IMR-90 (cell line): ENCODE data around the gene TRAT1. TPM values are rescaled to one million over a fixed set of nuclear protein-coding genes. Genes with fewer than 3 reads are reported as not detected.

ENCODE experiments used
- ATAC-seq: fragments of 200-7000 bp; cut with Tn5 transposase; 2 replicates; pipeline ENCODE4 v1.9.1; 2020; ENCODE audit warnings: low read depth, mild to moderate bottlenecking, moderate library complexity
- BruUV-seq: library from RNA; stranded (reverse); fragments of 400-500 nt; replicated peaks from 2 replicates; lab custom pipeline; 2021; lab: Mats Ljungman, UMichigan
- CTCF ChIA-PET: fragments of 300-600 bp; formaldehyde crosslinking; extraction: SDS; loops from one replicate; lab custom pipeline; 2021; ENCODE audit warnings: antibody characterized with exemption; lab: Yijun Ruan, JAX
- POLR2A ChIA-PET: fragments of 300-600 bp; sonication (Branson Sonifier 250); formaldehyde crosslinking; loops from one replicate; lab custom pipeline; 2022; ENCODE audit warnings: antibody characterized with exemption; ENCODE audit not compliant: unreplicated experiment; lab: Charles Lee
- DNase-seq: peaks from one replicate; pipeline ENCODE4 v3.0.0; 2013
- H2AFZ ChIP-seq: replicated peaks from 2 replicates; pipeline ENCODE3; 2013; ENCODE audit warnings: low read length, mild to moderate bottlenecking; ENCODE audit not compliant: poor library complexity
- H2AK5ac ChIP-seq: 2 replicates; pipeline ENCODE4 v1.6.1; 2013; ENCODE audit warnings: low read depth, low read length, inconsistent platforms
- H2AK9ac ChIP-seq: replicated peaks from 2 replicates; pipeline ENCODE3; 2013; ENCODE audit warnings: mild to moderate bottlenecking, low read depth, low read length, moderate library complexity; ENCODE audit not compliant: poor library complexity
- H2BK120ac ChIP-seq: 2 replicates; pipeline ENCODE4 v1.6.1; 2013; ENCODE audit warnings: low read depth, low read length, inconsistent platforms
- H2BK15ac ChIP-seq: 3 replicates; pipeline ENCODE4 v1.6.1; 2013; ENCODE audit warnings: low read depth, low read length, inconsistent platforms
- H2BK20ac ChIP-seq: 2 replicates; pipeline ENCODE4 v1.6.1; 2013; ENCODE audit warnings: low read depth, mild to moderate bottlenecking, inconsistent platforms, low read length, moderate library complexity
- H2BK5ac ChIP-seq: 2 replicates; pipeline ENCODE4 v1.6.1; 2013; ENCODE audit warnings: mild to moderate bottlenecking, low read depth, low read length, inconsistent platforms; ENCODE audit not compliant: poor library complexity, severe bottlenecking
- H3K14ac ChIP-seq: replicated peaks from 2 replicates; pipeline ENCODE4 v1.6.1; 2013; ENCODE audit warnings: low read depth, low read length, inconsistent platforms
- H3K18ac ChIP-seq: 2 replicates; pipeline ENCODE4 v1.6.1; 2013; ENCODE audit warnings: low read depth, low read length, control low read depth
- H3K23ac ChIP-seq: 2 replicates; pipeline ENCODE4 v1.6.1; 2013; ENCODE audit warnings: low read depth, low read length, inconsistent platforms
- H3K27ac ChIP-seq: 2 replicates; pipeline ENCODE4 v1.5.1; 2013; ENCODE audit warnings: mild to moderate bottlenecking, control low read depth, low read length; ENCODE audit not compliant: insufficient read depth
- H3K27me3 ChIP-seq: 2 replicates; pipeline ENCODE4 v1.6.1; 2013; ENCODE audit warnings: low read length; ENCODE audit not compliant: control insufficient read depth, insufficient read depth
- H3K36me3 ChIP-seq: 2 replicates; pipeline ENCODE4 v1.6.1; 2013; ENCODE audit warnings: low read length, mixed read lengths; ENCODE audit not compliant: control insufficient read depth, insufficient read depth
- H3K4ac ChIP-seq: 2 replicates; pipeline ENCODE4 v1.6.1; 2013; ENCODE audit warnings: low read depth, low read length, inconsistent platforms
- H3K4me1 ChIP-seq: 2 replicates; pipeline ENCODE4 v1.6.1; 2013; ENCODE audit warnings: low read length, mixed read lengths; ENCODE audit not compliant: control insufficient read depth, insufficient read depth
- H3K4me2 ChIP-seq: 2 replicates; pipeline ENCODE4 v1.6.1; 2013; ENCODE audit warnings: low read depth, mild to moderate bottlenecking, control low read depth, low read length, moderate library complexity
- H3K4me3 ChIP-seq: 2 replicates; pipeline ENCODE4 v1.5.1; 2013; ENCODE audit warnings: low read depth, mild to moderate bottlenecking, control low read depth, low read length, moderate library complexity; ENCODE audit not compliant: insufficient read depth
- H3K56ac ChIP-seq: 2 replicates; pipeline ENCODE4 v1.6.1; 2013; ENCODE audit warnings: low read length, inconsistent platforms; ENCODE audit not compliant: insufficient read depth; ENCODE audit errors: extremely low read depth
- H3K79me1 ChIP-seq, 2 experiments: 2 replicates each; pipeline ENCODE4 v1.6.1; 2013; ENCODE audit warnings: low read length in 2 of 2, inconsistent platforms in 1 of 2, low read depth in 1 of 2
- H3K9ac ChIP-seq: 2 replicates; pipeline ENCODE4 v1.6.1; 2013; ENCODE audit warnings: low read depth, low read length, control low read depth
- H3K9me1 ChIP-seq: 2 replicates; pipeline ENCODE4 v1.6.1; 2013; ENCODE audit warnings: low read length, inconsistent platforms; ENCODE audit not compliant: insufficient read depth
- H3K9me3 ChIP-seq: 2 replicates; pipeline ENCODE4 v1.6.1; 2013; ENCODE audit warnings: low read length; ENCODE audit not compliant: control insufficient read depth, insufficient read depth
- H4K20me1 ChIP-seq: 2 replicates; pipeline ENCODE4 v1.6.1; 2013; ENCODE audit warnings: low read length, inconsistent platforms; ENCODE audit not compliant: insufficient read depth
- H4K5ac ChIP-seq: 2 replicates; pipeline ENCODE4 v1.6.1; 2013; ENCODE audit warnings: mild to moderate bottlenecking, low read depth, low read length, control low read depth
- H4K8ac ChIP-seq, 2 experiments: 2 replicates each; pipeline ENCODE4 v1.6.1; 2013; ENCODE audit warnings: low read depth in 2 of 2, low read length in 2 of 2, control low read depth in 1 of 2, inconsistent platforms in 1 of 2
- H4K91ac ChIP-seq: 2 replicates; pipeline ENCODE4 v1.6.1; 2013; ENCODE audit warnings: low read depth, low read length, inconsistent platforms; ENCODE audit not compliant: insufficient read depth
- BHLHE40 ChIP-seq: fragments of 150-350 bp; IDR thresholded peaks from 2 replicates; pipeline ENCODE4 v1.6.1; 2016; ENCODE audit warnings: mild to moderate bottlenecking, low read depth, low read length
- CEBPB ChIP-seq: IDR thresholded peaks from 2 replicates; pipeline ENCODE4 v1.6.1; 2012; ENCODE audit warnings: low read depth, low read length, improper control_type of control experiment
- CHD1 ChIP-seq: IDR thresholded peaks from 2 replicates; pipeline ENCODE4 v1.6.1; 2012; ENCODE audit warnings: low read depth, low read length, improper control_type of control experiment
- FOS ChIP-seq: fragments of 150-350 bp; IDR thresholded peaks from 2 replicates; pipeline ENCODE4 v1.6.1; 2016; ENCODE audit warnings: low read depth, low read length
- MAFK ChIP-seq: IDR thresholded peaks from 2 replicates; pipeline ENCODE4 v1.6.1; 2012; ENCODE audit warnings: low read depth, low read length, improper control_type of control experiment
- MAZ ChIP-seq: IDR thresholded peaks from 2 replicates; pipeline ENCODE4 v1.6.1; 2012; ENCODE audit warnings: low read depth, mild to moderate bottlenecking, low read length, improper control_type of control experiment, moderate library complexity, borderline replicate concordance
- MXI1 ChIP-seq: IDR thresholded peaks from 2 replicates; pipeline ENCODE4 v1.6.1; 2012; ENCODE audit warnings: low read depth, mild to moderate bottlenecking, low read length, moderate library complexity, borderline replicate concordance
- NFE2L2 ChIP-seq: fragments of 150-350 bp; IDR thresholded peaks from 2 replicates; pipeline ENCODE4 v1.6.1; 2016; ENCODE audit warnings: low read depth, mild to moderate bottlenecking, low read length
- POLR2A ChIP-seq: IDR thresholded peaks from 2 replicates; pipeline ENCODE4 v1.6.1; 2012; ENCODE audit warnings: mild to moderate bottlenecking, low read depth, low read length
- RAD21 ChIP-seq: IDR thresholded peaks from 2 replicates; pipeline ENCODE4 v1.6.1; 2012; ENCODE audit warnings: low read length, improper control_type of control experiment
- RCOR1 ChIP-seq: IDR thresholded peaks from 2 replicates; pipeline ENCODE4 v1.6.1; 2012; ENCODE audit warnings: mild to moderate bottlenecking, low read length, improper control_type of control experiment; ENCODE audit not compliant: insufficient replicate concordance
- RFX5 ChIP-seq: IDR thresholded peaks from 2 replicates; pipeline ENCODE4 v1.8.0; 2012; ENCODE audit warnings: low read depth, mild to moderate bottlenecking, low read length, moderate library complexity
- SMC3 ChIP-seq: fragments of 150-350 bp; IDR thresholded peaks from 2 replicates; pipeline ENCODE4 v1.6.1; 2016; ENCODE audit warnings: low read depth, mild to moderate bottlenecking, antibody characterized with exemption, low read length, moderate library complexity
- WGBS, 2 experiments: methylation state at CpG; one replicate each; pipeline versions ENCODE4 v1.1.5 to v1.1.7; 2013; ENCODE audit warnings: missing lambda C conversion rate in 2 of 2; ENCODE audit not compliant: insufficient read length in 1 of 2; ENCODE audit errors: extremely low coverage in 2 of 2; 5-methylcytosine and 5-hydroxymethylcytosine counted together
- dilution Hi-C: fragments of 300-500 bp; cut with HindIII; formaldehyde crosslinking; loops from one replicate; pipeline ENCODE4 v1.14.3; 2018; ENCODE audit warnings: low sequenced_read_pairs; ENCODE audit not compliant: unreplicated experiment
- in situ Hi-C: fragments of 300-500 bp; cut with MboI; formaldehyde crosslinking; loops from 3 replicates; pipeline ENCODE4 v1.14.3; 2019; ENCODE audit warnings: low sequenced_read_pairs, inconsistent platforms, mixed read lengths
- intact Hi-C: fragments of 100-400 bp; cut with micrococcal nuclease; formaldehyde crosslinking; loops from 2 replicates; pipeline ENCODE4 v1.10.0; 2022
- polyA plus RNA-seq, 3 experiments: library from polyadenylated mRNA; depleted of rRNA; stranded (reverse); fragments of >200 nt; gene quantifications; 2 replicates each; pipeline ENCODE4 v1.2.3, GENCODE V29; 2012; ENCODE audit warnings: low replicate concordance in 1 of 3
- total RNA-seq: library from RNA; depleted of rRNA; stranded (reverse); fragments of >200 nt; gene quantifications from 2 replicates; pipeline ENCODE4 v1.2.3, GENCODE V29; 2012
- TF ChIP-seq, protein P1 (sequence below): conservative IDR thresholded peaks from 2 replicates; pipeline ENCODE4 v1.5.1; 2012; ENCODE audit warnings: mild to moderate bottlenecking, low read depth, low read length, improper control_type of control experiment
- TF ChIP-seq, protein P2 (sequence below): fragments of 150-350 bp; IDR thresholded peaks from 2 replicates; pipeline ENCODE4 v1.6.1; 2017; ENCODE audit warnings: mild to moderate bottlenecking, antibody characterized with exemption, low read length, low read depth
- TF ChIP-seq, protein P3 (sequence below): fragments of 150-350 bp; IDR thresholded peaks from 2 replicates; pipeline ENCODE4 v1.6.1; 2016; ENCODE audit warnings: low read depth, mild to moderate bottlenecking, low read length, moderate library complexity, borderline replicate concordance

Gene TRAT1
- total and polyA plus RNA-seq, 2 of the 4 experiments (the other 2 are of a cell fraction), result not detected

DNA sequence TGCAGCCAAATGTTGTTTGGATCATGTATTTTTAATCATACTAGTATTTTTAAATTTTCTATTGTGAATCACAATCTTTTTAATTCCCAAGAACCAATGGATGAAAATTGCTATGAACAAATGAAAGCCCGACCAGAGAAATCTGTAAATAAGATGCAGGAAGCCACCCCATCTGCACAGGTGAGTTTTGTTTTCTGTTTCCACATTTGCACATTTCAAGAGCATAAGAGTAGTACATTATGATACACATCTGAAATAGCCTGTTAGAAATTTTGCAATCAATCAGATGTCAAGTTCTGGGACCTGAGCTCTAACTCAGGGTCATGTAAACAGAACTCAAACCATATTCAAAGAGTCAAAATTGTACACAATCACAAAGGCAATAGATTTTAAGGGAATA is 26.5 kb downstream of the TRAT1 start:
- no peaks in the 10 kb centered on the region for H3K36me3 ChIP-seq
- H3K14ac ChIP-seq, result no peak overlapping the region
- H2BK5ac ChIP-seq, result no peak overlapping the region
- no peaks in the 10 kb centered on the region for H3K9me3 ChIP-seq
- TF ChIP-seq CHD1, result no peak
- no peak for TF ChIP-seq MAZ
- no peak for TF ChIP-seq CEBPB
- no peak for TF ChIP-seq RCOR1
- TF ChIP-seq SMC3, result no peak
- no peak for TF ChIP-seq RAD21
- TF ChIP-seq, protein P1, sequence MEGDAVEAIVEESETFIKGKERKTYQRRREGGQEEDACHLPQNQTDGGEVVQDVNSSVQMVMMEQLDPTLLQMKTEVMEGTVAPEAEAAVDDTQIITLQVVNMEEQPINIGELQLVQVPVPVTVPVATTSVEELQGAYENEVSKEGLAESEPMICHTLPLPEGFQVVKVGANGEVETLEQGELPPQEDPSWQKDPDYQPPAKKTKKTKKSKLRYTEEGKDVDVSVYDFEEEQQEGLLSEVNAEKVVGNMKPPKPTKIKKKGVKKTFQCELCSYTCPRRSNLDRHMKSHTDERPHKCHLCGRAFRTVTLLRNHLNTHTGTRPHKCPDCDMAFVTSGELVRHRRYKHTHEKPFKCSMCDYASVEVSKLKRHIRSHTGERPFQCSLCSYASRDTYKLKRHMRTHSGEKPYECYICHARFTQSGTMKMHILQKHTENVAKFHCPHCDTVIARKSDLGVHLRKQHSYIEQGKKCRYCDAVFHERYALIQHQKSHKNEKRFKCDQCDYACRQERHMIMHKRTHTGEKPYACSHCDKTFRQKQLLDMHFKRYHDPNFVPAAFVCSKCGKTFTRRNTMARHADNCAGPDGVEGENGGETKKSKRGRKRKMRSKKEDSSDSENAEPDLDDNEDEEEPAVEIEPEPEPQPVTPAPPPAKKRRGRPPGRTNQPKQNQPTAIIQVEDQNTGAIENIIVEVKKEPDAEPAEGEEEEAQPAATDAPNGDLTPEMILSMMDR, result no peak
- no peak for TF ChIP-seq RFX5
- TF ChIP-seq, protein P2, sequence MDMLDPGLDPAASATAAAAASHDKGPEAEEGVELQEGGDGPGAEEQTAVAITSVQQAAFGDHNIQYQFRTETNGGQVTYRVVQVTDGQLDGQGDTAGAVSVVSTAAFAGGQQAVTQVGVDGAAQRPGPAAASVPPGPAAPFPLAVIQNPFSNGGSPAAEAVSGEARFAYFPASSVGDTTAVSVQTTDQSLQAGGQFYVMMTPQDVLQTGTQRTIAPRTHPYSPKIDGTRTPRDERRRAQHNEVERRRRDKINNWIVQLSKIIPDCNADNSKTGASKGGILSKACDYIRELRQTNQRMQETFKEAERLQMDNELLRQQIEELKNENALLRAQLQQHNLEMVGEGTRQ, result no peak
- TF ChIP-seq, protein P3, sequence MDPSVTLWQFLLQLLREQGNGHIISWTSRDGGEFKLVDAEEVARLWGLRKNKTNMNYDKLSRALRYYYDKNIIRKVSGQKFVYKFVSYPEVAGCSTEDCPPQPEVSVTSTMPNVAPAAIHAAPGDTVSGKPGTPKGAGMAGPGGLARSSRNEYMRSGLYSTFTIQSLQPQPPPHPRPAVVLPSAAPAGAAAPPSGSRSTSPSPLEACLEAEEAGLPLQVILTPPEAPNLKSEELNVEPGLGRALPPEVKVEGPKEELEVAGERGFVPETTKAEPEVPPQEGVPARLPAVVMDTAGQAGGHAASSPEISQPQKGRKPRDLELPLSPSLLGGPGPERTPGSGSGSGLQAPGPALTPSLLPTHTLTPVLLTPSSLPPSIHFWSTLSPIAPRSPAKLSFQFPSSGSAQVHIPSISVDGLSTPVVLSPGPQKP, result no peak
- TF ChIP-seq POLR2A, result no peak
- no peak for TF ChIP-seq BHLHE40
- no peak for TF ChIP-seq FOS
- no peak for TF ChIP-seq MXI1
- no peak for TF ChIP-seq NFE2L2
- TF ChIP-seq MAFK, result no peak
- no peaks in the 10 kb centered on the region for H3K79me1 ChIP-seq
- no peak overlapping the region for H3K4ac ChIP-seq
- ATAC-seq (no peak), DNase-seq (no peak)
- no peak overlapping the region for H3K4me3 ChIP-seq
- no peak overlapping the region for H4K91ac ChIP-seq
- H3K18ac ChIP-seq, result no peak overlapping the region
- no peak overlapping the region for H3K9ac ChIP-seq
- POLR2A ChIA-PET, result no interaction called here
- intact Hi-C loops, result no loop called here
- no peak overlapping the region for H3K23ac ChIP-seq
- no peak overlapping the region for H2BK120ac ChIP-seq
- WGBS, 2 experiments, result no CpG with 5 or more reads among the region's 1 CpG
- CTCF ChIA-PET, result interaction anchor here (1.0 kb wide), 1 partner anchor 29 kb away, joined by 5 read pairs; no protein-coding TSS in a partner anchor
- H2BK20ac ChIP-seq, result no peak overlapping the region
- no peak overlapping the region for H2AK5ac ChIP-seq
- H4K5ac ChIP-seq, result no peak overlapping the region
- H4K8ac ChIP-seq, result no peak overlapping the region
- H3K56ac ChIP-seq, result no peak overlapping the region
- no TSS peak for BruUV-seq
- no peak overlapping the region for H3K4me2 ChIP-seq
- no peak overlapping the region for H2BK15ac ChIP-seq
- H3K4me1 ChIP-seq, result no peaks in the 10 kb centered on the region
- H2AK9ac ChIP-seq, result no peak overlapping the region
- no peaks in the 10 kb centered on the region for H4K20me1 ChIP-seq
- dilution Hi-C loops, result no loop called here
- no peaks in the 10 kb centered on the region for H3K27me3 ChIP-seq
- no peaks in the 10 kb centered on the region for H3K9me1 ChIP-seq
- no peak overlapping the region for H2AFZ ChIP-seq
- H3K27ac ChIP-seq, result no peak overlapping the region
- in situ Hi-C loops, result no loop called here
